HG03060 (cell line): ENCODE measurements around the gene HMX1.

Experiments used
- ATAC-seq: cut with Tn5 transposase; IDR thresholded peaks from one replicate; pipeline ENCODE4 v1.9.1; 2021; ENCODE audit warnings: low read depth, moderate number of reproducible peaks; ENCODE audit not compliant: unreplicated experiment

Gene HMX1

GRCh38 chr4:8843597-8843996 lies 28.0 kb downstream of the HMX1 start:
- ATAC-seq: no peak

GRCh38 chr4:8842614-8843013 lies 29.0 kb downstream of the HMX1 start:
- no peak for ATAC-seq

GRCh38 chr4:8841678-8842268 lies 29.9 kb downstream of the HMX1 start:
- ATAC-seq: no peak

DNA sequence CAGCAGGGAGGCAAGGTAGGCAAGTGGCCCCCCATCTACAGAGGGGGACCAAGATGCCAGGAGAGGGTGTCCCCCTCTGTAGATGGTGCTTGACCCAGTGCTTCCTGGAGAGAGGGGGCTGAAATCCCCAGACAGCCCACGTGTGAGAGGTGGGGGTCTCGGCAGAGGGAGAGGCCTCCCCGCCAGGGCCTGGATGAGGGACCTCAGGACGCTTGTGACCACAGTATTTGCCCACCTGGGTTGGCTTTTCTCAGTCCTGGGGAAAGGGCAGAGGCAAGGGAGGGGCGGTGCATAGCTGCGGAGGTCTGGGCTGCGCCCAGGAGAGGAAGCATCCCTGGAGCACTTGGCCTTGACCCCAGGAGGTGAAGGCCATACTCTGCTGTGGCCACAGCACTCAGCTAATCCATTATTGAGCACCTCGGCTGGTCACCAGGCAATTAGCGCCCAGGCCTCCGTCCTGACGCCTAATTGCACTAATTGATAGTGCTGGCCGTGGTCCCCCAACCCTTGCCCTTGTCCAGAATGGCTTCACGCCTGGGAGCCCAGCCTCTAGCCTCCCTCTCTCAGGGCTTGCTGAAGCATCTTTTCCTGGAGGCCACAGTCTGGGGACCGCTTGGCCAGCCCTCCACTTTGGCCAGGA lies 30.7 kb downstream of the HMX1 start:
- ATAC-seq: no peak

- no peak for ATAC-seq
These were observed 31.4 kb downstream of the HMX1 start for GRCh38 chr4:8840006-8840793.

GRCh38 chr4:8838961-8839431 lies 32.6 kb downstream of the HMX1 start:
- no peak for ATAC-seq

DNA sequence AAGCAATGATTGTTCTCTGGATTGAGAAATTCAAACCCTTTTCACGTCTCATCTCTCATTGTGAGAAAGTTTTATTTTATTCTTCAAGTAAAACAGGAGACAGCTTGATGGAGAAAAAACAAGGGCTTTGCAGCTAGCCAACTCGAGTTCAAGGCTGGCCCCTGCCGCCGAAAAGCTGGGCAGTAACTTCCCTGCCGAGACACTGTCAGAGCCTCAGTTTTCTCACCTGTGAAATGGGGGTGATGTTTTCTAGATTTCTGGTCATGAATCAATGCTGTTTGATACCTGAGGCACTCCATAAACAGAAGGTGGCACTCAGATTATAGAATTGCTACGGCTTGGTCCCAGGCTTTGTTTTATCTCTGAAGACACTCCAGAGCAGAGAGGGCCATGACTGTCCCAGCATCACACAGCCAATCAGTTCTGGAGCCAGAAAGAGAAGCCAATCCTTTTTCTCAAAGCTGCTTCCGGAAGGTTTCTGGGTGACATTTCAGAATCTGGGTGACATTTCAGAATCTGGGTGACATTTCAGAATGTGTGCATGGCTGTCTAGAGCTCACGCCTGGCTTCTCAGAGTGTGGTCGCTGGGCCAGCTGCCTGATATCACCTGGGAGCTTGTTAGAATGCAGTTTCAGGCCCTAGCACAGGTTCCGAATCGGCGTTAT lies 33.2 kb downstream of the HMX1 start:
- ATAC-seq: no peak

- ATAC-seq: no peak
These were observed 34.3 kb downstream of the HMX1 start for GRCh38 chr4:8837181-8837841.

DNA sequence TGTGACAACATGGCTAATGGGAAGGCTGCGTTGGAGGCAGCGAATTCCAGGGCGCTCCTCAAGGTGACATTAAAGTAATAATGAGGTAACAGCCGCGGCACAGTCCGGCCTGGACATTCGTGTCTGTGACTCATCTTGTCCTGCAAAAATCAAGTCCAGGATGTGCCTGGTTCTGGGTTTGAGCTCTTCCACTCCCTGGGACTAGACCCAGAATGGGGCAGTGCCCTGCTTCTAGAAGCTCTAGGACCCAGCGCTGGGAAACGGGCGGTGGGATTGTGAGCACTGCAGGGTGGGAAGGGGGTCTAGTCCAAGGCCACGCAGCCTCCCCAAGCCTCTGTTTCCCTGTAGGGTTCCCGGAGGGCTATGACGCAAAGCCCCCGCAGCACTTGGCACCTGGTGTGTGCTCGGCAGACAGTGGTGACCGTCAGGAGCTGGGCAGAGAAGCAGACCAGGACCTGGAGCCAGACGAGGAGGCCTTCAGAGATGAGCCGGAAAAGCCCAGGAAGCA lies 34.9 kb downstream of the HMX1 start:
- ATAC-seq: no peak

- ATAC-seq: no peak
These were observed 35.9 kb downstream of the HMX1 start for GRCh38 chr4:8835521-8836365.

GRCh38 chr4:8834681-8835220 lies 36.9 kb downstream of the HMX1 start:
- ATAC-seq: no peak

- no peak for ATAC-seq
These were observed 39.3 kb downstream of the HMX1 start for GRCh38 chr4:8832113-8832915.

GRCh38 chr4:8831221-8832112 lies 40.2 kb downstream of the HMX1 start:
- no peak for ATAC-seq

DNA sequence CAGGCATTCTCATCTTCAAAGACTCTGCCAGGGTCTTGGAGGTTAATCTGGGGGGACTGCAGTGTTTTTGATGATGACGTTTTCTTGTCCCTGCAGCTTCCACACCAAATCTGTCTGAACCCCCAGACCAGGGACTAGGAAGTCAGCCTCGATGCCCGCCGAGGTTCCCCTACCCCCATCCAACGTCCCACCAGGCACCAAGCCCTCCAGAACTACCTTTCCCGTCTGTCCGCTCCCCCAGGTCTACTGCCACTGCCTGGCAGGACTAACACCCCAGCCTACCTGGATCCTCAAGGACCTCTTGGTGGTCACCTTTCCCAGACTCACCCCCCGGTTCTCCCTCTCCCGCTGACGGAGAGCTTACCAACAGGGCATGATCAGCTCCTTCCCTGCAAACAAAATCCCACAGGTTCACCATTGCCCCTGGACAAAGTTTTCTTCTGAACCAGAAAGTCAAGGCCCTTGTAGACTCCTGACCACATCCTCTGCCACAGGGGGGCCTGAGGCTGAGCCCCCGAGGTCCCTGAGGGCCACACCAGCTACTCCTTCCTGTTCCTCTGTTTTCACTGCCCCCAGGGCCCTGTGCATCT lies 40.9 kb downstream of the HMX1 start:
- no peak for ATAC-seq

DNA sequence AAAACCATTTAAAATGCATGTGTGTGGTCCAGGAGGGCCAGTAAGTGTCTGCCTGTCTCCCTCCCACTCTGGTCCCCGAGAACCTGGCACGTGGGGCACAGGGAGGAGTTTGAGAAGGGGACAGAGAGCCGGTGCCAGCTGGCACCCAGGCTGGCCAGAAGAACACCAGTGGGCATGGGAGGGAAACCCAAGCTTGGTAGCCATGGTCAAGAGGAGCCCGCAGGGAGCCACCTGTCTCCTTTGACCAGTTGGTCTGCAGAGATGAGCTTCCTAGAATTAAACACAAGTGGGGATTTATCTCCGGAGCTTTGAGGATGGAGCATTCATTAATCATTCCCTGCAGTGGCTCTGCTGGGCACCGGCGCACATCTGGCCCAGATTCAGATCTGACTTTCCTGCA lies 41.6 kb downstream of the HMX1 start:
- no peak for ATAC-seq

DNA sequence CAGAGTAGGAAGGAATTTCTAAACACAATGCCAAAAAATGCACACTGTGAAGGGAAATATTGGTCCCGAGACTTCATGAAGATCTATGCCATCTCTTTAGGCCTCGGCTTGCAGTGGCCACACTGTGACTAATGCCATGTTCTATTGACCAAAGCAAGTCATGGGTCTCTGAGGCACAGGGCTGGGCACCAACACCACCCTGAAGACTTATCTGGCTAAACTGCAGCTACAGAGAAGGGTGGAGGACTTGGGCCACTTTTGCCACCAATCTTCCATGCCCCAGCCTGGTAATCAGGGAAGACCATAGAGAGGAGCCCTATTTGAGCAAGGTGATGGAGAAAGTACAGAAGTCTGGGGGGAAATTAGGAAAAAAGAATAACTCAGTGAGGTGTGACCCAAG lies 42.1 kb downstream of the HMX1 start:
- ATAC-seq: no peak

GRCh38 chr4:8828869-8829268 lies 42.8 kb downstream of the HMX1 start:
- ATAC-seq: no peak
